HEK293 (cell line): ENCODE measurements around the gene MSL2.
A peak's percentile ranks its signal among the peaks of the same experiment; 100 is the strongest.

Source experiments
- ATF2 ChIP-seq: fragments of 450-650 bp; formaldehyde crosslinking; IDR thresholded peaks from 2 replicates; pipeline ENCODE4 v1.5.1; 2016; ENCODE audit warnings: missing biosample characterization, missing genetic modification characterization, low read depth
- BCL11B ChIP-seq: fragments of 450-650 bp; formaldehyde crosslinking; IDR thresholded peaks from 2 replicates; pipeline ENCODE4 v1.5.1; 2016; ENCODE audit warnings: low read depth, missing biosample characterization, missing genetic modification characterization
- GLIS2 ChIP-seq: fragments of 450-650 bp; formaldehyde crosslinking; IDR thresholded peaks from 2 replicates; pipeline ENCODE4 v1.5.1; 2016; ENCODE audit warnings: missing biosample characterization, missing genetic modification characterization
- HOXC10 ChIP-seq: sonication (generic); formaldehyde crosslinking; IDR thresholded peaks from 2 replicates; pipeline ENCODE4 v1.8.1; 2023; ENCODE audit warnings: mild to moderate bottlenecking, missing genetic modification reagents
- INSM2 ChIP-seq: fragments of 450-650 bp; formaldehyde crosslinking; IDR thresholded peaks from 2 replicates; pipeline ENCODE4 v1.5.1; 2016; ENCODE audit warnings: missing biosample characterization, missing genetic modification characterization
- REST ChIP-seq: fragments of 450-650 bp; formaldehyde crosslinking; IDR thresholded peaks from 2 replicates; pipeline ENCODE4 v1.5.1; 2016; ENCODE audit warnings: missing biosample characterization, missing genetic modification characterization
- YY1 ChIP-seq: fragments of 450-650 bp; formaldehyde crosslinking; IDR thresholded peaks from 2 replicates; pipeline ENCODE4 v1.5.1; 2018; ENCODE audit warnings: missing biosample characterization, missing genetic modification characterization
- ZBTB17 ChIP-seq: fragments of 450-650 bp; formaldehyde crosslinking; IDR thresholded peaks from 2 replicates; pipeline ENCODE4 v1.5.1; 2016; ENCODE audit warnings: missing biosample characterization, missing genetic modification characterization
- ZBTB20 ChIP-seq: fragments of 450-650 bp; formaldehyde crosslinking; IDR thresholded peaks from 2 replicates; pipeline ENCODE4 v1.5.1; 2016; ENCODE audit warnings: missing biosample characterization, missing genetic modification characterization
- ZBTB48 ChIP-seq: fragments of 450-650 bp; formaldehyde crosslinking; IDR thresholded peaks from 2 replicates; pipeline ENCODE4 v1.5.1; 2016; ENCODE audit warnings: missing biosample characterization, missing genetic modification characterization
- ZBTB7A ChIP-seq: fragments of 450-650 bp; formaldehyde crosslinking; IDR thresholded peaks from 2 replicates; pipeline ENCODE4 v1.5.1; 2016; ENCODE audit warnings: low read depth, missing biosample characterization, missing genetic modification characterization
- ZIC2 ChIP-seq: fragments of 450-650 bp; formaldehyde crosslinking; IDR thresholded peaks from 2 replicates; pipeline ENCODE4 v1.5.1; 2016; ENCODE audit warnings: missing biosample characterization, missing genetic modification characterization
- ZNF132 ChIP-seq: fragments of 450-650 bp; formaldehyde crosslinking; IDR thresholded peaks from 2 replicates; pipeline ENCODE4 v1.5.1; 2017; ENCODE audit warnings: missing biosample characterization, missing genetic modification characterization, borderline replicate concordance
- ZNF146 ChIP-seq: fragments of 450-650 bp; formaldehyde crosslinking; IDR thresholded peaks from 2 replicates; pipeline ENCODE4 v1.5.1; 2016; ENCODE audit warnings: missing biosample characterization, missing genetic modification characterization
- ZNF2 ChIP-seq: fragments of 450-650 bp; formaldehyde crosslinking; IDR thresholded peaks from 2 replicates; pipeline ENCODE4 v1.5.1; 2016; ENCODE audit warnings: missing biosample characterization, missing genetic modification characterization
- ZNF211 ChIP-seq: fragments of 450-650 bp; formaldehyde crosslinking; IDR thresholded peaks from 2 replicates; pipeline ENCODE4 v1.5.1; 2016; ENCODE audit warnings: low read depth, missing biosample characterization, missing genetic modification characterization
- ZNF280C ChIP-seq: fragments of 450-650 bp; formaldehyde crosslinking; IDR thresholded peaks from 2 replicates; pipeline ENCODE4 v1.5.1; 2016; ENCODE audit warnings: missing biosample characterization, missing genetic modification characterization
- ZNF366 ChIP-seq: fragments of 450-650 bp; formaldehyde crosslinking; conservative IDR thresholded peaks from 2 replicates; pipeline ENCODE4 v1.5.1; 2016; ENCODE audit warnings: missing biosample characterization, missing genetic modification characterization
- ZNF404 ChIP-seq: fragments of 450-650 bp; formaldehyde crosslinking; IDR thresholded peaks from 2 replicates; pipeline ENCODE4 v1.5.1; 2017; ENCODE audit warnings: missing biosample characterization, missing genetic modification characterization
- ZNF416 ChIP-seq: fragments of 450-650 bp; formaldehyde crosslinking; IDR thresholded peaks from 2 replicates; pipeline ENCODE4 v1.5.1; 2016; ENCODE audit warnings: missing biosample characterization, missing genetic modification characterization
- ZNF501 ChIP-seq: fragments of 450-650 bp; formaldehyde crosslinking; IDR thresholded peaks from 2 replicates; pipeline ENCODE4 v1.5.1; 2016; ENCODE audit warnings: missing biosample characterization, missing genetic modification characterization
- ZNF514 ChIP-seq: fragments of 450-650 bp; formaldehyde crosslinking; IDR thresholded peaks from 2 replicates; pipeline ENCODE4 v1.5.1; 2016; ENCODE audit warnings: missing biosample characterization, missing genetic modification characterization
- ZNF529 ChIP-seq: fragments of 450-650 bp; formaldehyde crosslinking; IDR thresholded peaks from 2 replicates; pipeline ENCODE4 v1.5.1; 2017; ENCODE audit warnings: missing genetic modification characterization, missing biosample characterization; ENCODE audit not compliant: insufficient replicate concordance
- ZNF555 ChIP-seq: fragments of 450-650 bp; formaldehyde crosslinking; conservative IDR thresholded peaks from 2 replicates; pipeline ENCODE4 v1.5.1; 2017; ENCODE audit warnings: missing biosample characterization, mild to moderate bottlenecking, missing genetic modification characterization, inconsistent platforms
- ZNF639 ChIP-seq: fragments of 450-650 bp; formaldehyde crosslinking; IDR thresholded peaks from 2 replicates; pipeline ENCODE4 v1.5.1; 2016; ENCODE audit warnings: missing biosample characterization, missing genetic modification characterization
- ZNF768 ChIP-seq: fragments of 450-650 bp; formaldehyde crosslinking; IDR thresholded peaks from 2 replicates; pipeline ENCODE4 v1.5.1; 2018; ENCODE audit warnings: missing biosample characterization, mild to moderate bottlenecking, missing genetic modification characterization
- ZNF837 ChIP-seq: fragments of 450-650 bp; formaldehyde crosslinking; IDR thresholded peaks from 2 replicates; pipeline ENCODE4 v1.5.1; 2016; ENCODE audit warnings: missing biosample characterization, missing genetic modification characterization
- ZSCAN5A ChIP-seq: fragments of 450-650 bp; formaldehyde crosslinking; IDR thresholded peaks from 2 replicates; pipeline ENCODE4 v1.5.1; 2016; ENCODE audit warnings: missing biosample characterization, missing genetic modification characterization

MSL2 gene

GRCh38 chr3:136196401-136197158, 445 bp upstream of the MSL2 start (continued):
- peak; percentile 65 for TF ChIP-seq INSM2 (tag by site-specific recombination)
- TF ChIP-seq ZNF2 (tag by site-specific recombination): peak; percentile 91
- TF ChIP-seq ZNF280C: no peak
- no peak for TF ChIP-seq ZNF529
- TF ChIP-seq BCL11B: peak; percentile 15; the same call in 1 of the 2 replicates
- TF ChIP-seq ZNF146 (tag by site-specific recombination): no peak
- peak; percentile 98 for TF ChIP-seq ZBTB17 (tag by site-specific recombination)
- peak; percentile 42; the same call in 1 of the 2 replicates for TF ChIP-seq YY1 (tag by site-specific recombination)
- TF ChIP-seq ZBTB7A (tag by site-specific recombination): no peak
- TF ChIP-seq ATF2 (tag by site-specific recombination): no peak
- TF ChIP-seq ZNF501: peak; percentile 96
- TF ChIP-seq REST: no peak
- TF ChIP-seq ZBTB48 (tag by site-specific recombination): no peak; the same call in 1 of the 2 replicates
- TF ChIP-seq ZNF768: peak; percentile 36; the same call in 1 of the 2 replicates
- no peak for TF ChIP-seq ZNF132
- peak; percentile 54 for TF ChIP-seq ZNF639 (tag by site-specific recombination)
- no peak; the same call in 1 of the 2 replicates for TF ChIP-seq ZSCAN5A (tag by site-specific recombination)
- no peak for TF ChIP-seq ZNF211 (tag by site-specific recombination)
- no peak for TF ChIP-seq ZNF416 (tag by site-specific recombination)
- peak; percentile 86 for TF ChIP-seq ZBTB20
- TF ChIP-seq ZNF514: no peak
- peak; percentile 9 for TF ChIP-seq ZNF366
- TF ChIP-seq GLIS2 (tag by site-specific recombination): peak; percentile 88; the same call in 1 of the 2 replicates
- TF ChIP-seq ZNF404 (tag by site-specific recombination): no peak
- TF ChIP-seq ZNF555 (tag by site-specific recombination): no peak
- TF ChIP-seq HOXC10: no peak
- TF ChIP-seq ZIC2 (tag by site-specific recombination): peak; percentile 67
- peak; percentile 16; the same call in 1 of the 2 replicates for TF ChIP-seq ZNF837 (tag by site-specific recombination)
